ENCODE data around the gene ABLIM2.

DNA sequence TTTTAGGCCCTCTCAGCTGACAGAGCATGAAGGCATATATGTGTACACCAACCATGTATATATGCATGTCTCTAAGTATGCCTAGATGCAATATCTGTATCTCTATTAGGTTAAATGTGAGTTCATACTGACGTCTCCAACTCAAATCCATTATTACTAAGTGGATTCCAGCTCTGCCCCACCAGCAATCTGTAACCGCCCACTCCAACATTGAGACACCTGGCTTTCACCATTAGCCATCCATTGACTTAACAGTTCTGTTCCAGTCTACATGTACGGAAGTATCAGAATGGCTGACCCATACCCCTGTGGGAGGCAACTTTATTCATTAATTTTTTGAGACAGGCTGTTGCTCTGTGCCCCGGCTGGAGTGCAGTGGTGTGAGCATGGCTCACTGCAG is 25.4 kb upstream of the ABLIM2 start:
- TF ChIP-seq, protein P1, sequence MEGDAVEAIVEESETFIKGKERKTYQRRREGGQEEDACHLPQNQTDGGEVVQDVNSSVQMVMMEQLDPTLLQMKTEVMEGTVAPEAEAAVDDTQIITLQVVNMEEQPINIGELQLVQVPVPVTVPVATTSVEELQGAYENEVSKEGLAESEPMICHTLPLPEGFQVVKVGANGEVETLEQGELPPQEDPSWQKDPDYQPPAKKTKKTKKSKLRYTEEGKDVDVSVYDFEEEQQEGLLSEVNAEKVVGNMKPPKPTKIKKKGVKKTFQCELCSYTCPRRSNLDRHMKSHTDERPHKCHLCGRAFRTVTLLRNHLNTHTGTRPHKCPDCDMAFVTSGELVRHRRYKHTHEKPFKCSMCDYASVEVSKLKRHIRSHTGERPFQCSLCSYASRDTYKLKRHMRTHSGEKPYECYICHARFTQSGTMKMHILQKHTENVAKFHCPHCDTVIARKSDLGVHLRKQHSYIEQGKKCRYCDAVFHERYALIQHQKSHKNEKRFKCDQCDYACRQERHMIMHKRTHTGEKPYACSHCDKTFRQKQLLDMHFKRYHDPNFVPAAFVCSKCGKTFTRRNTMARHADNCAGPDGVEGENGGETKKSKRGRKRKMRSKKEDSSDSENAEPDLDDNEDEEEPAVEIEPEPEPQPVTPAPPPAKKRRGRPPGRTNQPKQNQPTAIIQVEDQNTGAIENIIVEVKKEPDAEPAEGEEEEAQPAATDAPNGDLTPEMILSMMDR (IDR thresholded peaks at IDR 0.05): no peak
- no peak for TF ChIP-seq POLR2A (IDR thresholded peaks at IDR 0.05; ENCODE audit: low read depth)
- no peak for TF ChIP-seq POLR2AphosphoS5 (IDR thresholded peaks at IDR 0.05)
